ENCODE data around the gene SERPINB11.
"Not testable (repeated sequence)": the region's sequence is repeated elsewhere in the genome, so short reads cannot be mapped to it uniquely, and the experiment has no call there.

DNA sequence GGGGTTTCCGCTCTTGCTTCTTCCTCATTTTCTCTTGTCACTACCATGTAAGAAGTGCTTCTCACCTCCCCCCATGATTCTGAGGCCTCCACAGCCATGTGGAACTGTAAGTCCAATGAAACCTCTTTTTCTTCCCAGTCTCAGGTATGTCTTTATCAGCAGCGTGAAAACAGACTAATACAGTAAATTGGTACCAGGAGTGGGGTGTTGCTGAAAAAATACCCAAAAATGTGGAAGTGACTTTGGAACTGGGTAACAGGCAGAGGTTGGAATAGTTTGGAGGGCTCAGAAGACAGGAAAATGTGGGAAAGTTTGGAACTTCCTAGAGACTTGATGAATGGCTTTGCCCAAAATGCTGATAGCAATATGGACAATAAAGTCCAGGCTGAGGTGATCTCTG, 57.0 kb downstream of the SERPINB11 start:
- TF ChIP-seq ZC3H10, ZFP30 (CRISPR knock-in tag; IDR thresholded peaks at IDR 0.05): not testable (repeated sequence)

All from SK-N-SH treated with all-trans-retinoic acid at 6 μM for 48 hours (cell line).